RPMI8226 (cell line): ENCODE measurements around the gene RARG.

Experiments used
- DNase-seq: peaks from one replicate; pipeline ENCODE4 v3.0.0-alpha.2; 2015

Gene RARG

DNA sequence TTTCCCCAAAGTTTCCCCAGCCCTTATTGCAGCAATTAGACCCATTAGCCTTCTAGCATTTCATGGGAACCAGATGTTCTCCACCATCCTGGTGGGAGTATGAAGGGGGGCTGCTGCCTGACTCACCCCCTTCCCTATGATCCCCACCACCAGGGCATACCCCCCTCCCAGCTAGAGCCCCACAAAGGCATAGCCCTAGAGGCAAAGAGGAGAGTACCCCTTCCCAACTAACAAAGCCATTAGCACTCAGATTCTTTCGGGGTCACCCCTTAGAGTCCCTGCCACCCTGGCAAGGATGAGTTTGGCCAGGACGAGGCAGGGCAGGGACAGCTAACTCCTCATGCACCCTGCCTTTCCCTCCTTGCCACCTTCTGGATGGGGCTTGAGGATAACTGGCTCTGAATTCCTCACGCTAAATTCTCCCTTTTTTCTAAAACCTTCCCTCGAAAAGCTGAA lies 9.2 kb downstream of the RARG start:
- no peak for DNase-seq

DNA sequence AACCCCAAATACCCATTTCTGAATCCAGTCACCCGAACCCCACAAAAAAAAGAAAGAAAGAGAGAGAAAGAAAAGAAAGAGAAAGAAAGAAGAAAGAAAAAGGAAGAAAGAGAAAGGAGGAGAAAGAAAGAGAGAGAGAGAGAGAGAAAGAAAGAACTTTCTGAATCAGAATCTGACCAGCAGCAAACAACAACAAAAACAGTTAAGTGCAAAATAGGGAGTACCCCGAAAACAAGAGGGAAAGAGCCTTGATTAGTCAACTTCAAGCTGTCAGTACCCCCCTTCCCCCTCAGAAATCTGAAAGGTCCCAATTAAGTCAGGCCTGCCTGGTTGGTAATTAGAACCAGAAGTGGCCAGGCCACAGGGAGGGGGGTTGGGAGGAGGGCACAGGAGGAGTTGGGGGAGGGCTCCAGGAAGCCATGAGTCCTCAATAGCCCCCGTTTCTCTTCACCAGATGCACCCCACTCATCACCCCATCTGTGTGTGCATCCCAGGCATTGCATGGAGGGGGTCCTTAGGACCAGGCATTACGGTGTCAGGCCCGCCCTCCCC lies 9.8 kb downstream of the RARG start:
- DNase-seq: no peak

DNA sequence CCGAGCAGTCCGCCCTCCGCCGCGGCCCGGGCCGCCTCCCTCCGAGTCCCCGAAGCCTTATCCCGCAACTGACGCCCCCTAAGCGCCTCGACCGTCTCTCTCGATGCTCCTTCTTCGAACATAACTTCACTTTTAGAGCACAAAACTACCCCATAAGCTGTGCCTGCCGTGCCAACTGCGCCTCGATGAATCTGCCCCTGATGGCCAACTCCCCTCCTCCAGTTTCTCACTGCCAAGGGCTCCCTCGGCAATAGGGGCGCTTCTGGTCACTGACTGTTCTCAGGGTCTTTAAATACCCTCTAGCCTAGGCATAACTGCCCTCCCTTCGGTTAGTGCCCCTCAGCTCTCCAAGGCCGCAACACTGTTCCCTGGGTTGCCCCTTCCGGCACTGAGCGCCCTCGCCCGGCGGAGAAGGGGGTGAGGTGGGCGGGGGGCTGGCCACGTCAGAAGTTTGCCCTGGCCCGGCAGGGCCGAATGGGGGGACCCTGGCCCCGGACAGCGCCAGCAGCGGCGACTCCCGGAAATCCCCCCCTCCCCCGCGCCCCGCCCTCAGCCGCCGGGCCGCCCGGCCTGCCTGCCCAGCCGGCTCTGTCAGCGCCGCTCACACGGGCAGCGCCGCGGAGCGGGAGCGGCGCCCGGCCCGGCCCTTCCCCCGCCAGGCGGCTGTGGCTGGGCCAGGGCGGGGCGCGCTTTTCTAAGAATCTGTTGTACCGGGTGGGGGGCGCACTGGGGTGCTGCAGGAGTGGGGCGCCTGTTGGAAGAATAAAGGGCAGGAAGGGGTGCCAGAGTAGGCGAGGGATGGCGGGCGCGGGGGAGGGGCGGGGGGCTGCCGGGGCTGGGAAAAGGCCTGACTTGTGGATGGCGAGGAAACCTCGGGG lies 10.6 kb downstream of the RARG start:
- DNase-seq: peak; percentile 70

DNA sequence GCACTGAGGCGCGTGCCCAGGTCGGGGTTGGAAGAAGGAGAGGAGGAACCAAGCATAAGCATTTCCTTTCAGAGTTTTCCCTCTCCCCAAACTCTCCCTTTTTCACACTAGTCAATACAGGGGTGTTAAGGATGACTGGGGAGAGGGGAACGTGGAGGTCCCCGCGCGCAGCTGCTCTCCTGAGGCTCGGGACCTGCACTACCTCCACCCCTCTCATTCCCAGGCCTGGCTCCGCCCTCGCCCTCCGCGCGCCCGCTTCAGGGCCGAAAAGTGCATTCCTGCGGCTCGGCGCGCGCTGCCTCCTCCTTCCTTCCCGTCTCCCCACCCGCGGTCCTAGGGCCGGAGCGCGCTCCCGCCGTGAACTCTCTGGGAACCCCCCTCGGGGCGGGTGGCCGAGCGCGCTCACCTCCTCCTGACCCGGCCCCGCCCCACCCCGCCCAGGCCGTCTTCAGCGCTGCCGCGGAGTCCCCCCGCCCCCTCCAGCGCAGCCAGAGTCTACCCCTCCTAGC lies 11.3 kb downstream of the RARG start:
- peak; percentile 98 for DNase-seq

DNA sequence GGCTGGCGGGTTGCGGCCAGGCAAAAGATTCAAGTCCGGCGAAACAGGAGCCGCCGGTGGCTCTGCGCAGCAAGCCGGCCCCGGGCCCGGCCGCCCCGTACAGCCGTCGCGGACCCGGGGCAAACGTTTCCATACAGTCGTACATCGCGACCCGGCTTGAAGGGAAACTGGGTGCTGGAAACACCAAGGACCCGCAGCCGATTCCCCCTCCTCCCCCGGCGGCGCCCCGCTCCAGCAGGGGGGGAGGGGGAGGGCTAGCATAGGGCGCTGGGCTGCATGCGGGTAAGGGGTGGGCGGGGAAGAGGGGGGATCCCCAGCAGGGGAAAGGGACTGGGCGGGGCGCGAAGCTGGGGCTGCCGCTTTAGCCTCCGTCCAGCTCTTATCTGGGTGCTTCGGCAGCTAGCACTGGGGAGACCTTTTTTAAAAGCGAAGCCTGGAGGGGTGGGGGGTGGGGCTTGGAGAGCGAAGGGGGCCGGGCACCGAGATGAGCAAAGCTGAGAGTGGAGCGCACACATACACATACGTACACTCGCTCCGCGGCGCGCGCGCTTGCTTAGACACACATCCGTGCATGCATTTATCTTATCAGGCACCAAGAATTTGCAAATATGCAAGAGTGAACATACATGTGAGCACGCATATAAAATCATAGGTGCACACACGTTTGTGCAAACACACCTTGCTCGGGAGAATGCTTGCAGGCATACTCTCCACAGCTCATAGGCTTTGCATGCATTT lies 11.9 kb downstream of the RARG start:
- peak; percentile 86 for DNase-seq

DNA sequence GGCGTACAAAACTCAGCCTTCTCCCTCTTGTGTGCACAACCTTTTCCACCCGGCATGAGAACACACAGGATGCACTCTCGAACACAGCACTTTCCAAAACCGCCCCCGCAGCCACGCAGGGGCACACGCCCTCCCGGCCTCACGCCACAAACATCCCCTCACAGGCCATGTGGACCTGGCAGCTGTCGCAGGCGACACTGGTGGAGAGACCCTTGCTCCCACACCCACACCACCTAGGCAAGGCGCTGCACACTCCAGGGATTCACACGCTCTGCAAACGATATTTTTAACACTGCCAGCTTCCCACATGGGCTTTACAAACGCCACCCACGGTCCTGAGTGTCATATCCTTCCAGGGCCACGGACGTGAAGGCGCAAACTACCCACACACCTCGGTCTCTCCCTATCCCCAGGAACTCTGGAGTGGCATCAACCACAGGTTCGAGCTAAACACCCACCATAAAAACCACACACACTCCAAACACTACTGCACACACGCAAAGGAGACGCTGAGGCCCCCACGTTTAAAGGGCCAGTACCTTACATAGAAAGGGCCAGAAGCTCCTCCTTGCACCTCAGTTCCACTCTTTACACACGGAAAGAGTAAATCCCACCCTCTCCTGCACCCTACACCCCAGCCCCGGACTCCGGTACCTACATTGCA lies 12.6 kb downstream of the RARG start:
- no peak for DNase-seq

DNA sequence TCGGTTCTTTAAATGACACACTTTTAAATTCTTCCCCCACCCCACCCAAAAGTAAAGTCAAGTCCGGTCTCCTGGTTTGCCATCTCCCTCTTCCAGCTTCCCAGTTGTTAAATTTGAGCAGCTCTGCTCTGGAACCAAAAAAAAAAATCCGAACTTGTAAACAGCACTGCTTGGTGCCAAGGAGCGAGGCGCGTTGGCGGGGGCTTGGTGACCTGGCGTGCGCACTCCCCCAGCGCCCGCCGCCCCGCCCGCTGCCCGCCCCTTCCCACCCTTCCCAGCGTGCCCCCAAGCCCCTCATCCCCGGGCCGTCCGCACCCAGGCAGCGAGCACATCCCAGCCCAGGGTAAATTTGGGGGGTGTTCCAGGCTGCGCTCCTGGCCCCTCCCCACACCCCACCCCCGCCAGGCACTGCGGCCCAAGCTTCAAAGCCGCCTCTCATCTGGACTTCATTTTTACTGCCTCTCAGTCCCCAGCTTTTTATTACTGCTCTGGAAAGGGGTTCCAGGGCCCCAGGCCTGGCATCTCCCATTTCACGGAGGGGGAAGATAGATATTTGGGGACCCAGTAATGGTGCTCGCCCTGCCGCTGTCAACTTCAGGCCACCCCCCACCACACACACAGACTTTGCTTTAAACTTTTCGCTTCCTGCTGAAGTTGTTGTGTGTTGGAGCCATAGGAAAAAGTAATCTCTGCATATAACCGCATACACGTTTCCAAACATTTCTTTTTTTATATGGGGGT lies 13.3 kb downstream of the RARG start:
- DNase-seq: no peak

DNA sequence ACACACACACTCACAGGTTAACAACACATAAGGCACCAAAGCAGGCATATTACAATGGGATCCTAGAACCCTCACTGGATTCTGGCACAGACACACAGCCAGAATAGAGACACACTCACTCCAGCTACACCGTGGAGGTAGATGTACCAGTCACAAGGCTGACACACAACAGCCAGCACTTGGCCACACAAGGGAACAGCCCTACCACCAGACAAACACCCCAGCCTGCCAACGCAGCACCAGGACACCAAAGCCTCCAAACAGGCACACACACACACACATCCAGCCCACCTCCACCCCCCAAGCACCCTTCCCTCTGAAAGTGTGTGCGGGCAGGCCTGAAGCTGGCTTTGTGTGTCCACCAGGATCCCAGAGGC lies 14.1 kb downstream of the RARG start:
- DNase-seq: no peak

DNA sequence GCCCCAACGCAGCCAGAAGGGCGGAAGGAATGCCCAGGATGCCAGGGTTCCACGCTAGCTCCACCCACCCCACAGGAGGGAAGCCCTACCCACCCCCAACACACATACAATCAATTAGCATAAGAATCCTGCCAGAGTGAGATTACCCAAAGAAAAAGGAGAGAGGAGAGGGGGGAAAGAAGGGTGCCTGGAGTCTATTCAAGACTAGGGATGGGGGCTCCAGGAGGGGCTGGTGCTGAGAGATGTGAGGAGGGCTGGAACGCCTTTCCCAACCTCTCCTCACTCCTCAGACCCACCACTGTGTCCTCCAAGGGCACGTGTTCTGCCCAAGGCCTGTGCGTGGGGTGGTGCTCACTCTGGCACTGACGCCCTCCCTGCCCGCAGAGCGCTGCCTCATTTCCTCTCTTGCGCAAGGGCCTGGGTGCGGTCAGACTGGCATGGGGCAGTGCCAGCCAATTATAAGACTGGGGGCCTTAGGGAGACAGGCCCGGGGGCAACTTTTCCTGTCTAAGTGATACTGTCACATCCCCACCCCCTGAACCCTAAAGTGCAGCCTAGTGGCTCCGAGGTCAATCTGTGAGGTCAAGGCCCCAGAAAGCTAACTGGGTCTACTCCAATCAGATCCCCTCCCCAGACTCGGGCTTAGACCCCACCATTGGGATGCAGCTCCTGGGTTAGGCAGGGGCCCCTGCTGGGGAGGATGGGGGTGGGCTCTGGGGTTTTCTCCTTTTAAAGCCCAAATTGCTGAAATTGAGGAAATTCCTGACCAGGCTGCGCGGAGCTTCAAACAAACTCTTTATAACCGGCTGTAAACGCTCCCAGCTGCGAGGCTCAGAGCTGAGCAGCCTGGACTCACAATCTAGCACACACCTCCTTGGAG lies 14.7 kb downstream of the RARG start:
- no peak for DNase-seq

DNA sequence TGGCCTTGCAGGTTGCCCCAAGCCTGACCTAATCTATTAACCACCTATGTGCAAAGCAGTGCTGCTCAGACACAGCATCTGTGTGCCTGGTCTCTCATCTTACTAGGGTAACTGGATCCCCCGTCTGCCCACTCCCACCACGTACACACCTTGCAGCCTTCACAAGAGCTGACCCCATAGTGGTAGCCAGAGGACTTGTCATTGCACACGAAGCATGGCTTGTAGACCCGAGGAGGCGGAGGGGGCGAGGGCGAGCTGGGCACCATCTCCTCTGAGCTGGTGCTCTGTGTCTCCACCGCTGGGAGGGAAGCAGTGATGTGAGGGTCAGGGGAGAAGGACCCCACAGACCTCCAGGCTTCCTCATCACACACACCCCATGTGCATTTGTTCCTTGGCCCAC lies 16.5 kb downstream of the RARG start:
- no peak for DNase-seq

DNA sequence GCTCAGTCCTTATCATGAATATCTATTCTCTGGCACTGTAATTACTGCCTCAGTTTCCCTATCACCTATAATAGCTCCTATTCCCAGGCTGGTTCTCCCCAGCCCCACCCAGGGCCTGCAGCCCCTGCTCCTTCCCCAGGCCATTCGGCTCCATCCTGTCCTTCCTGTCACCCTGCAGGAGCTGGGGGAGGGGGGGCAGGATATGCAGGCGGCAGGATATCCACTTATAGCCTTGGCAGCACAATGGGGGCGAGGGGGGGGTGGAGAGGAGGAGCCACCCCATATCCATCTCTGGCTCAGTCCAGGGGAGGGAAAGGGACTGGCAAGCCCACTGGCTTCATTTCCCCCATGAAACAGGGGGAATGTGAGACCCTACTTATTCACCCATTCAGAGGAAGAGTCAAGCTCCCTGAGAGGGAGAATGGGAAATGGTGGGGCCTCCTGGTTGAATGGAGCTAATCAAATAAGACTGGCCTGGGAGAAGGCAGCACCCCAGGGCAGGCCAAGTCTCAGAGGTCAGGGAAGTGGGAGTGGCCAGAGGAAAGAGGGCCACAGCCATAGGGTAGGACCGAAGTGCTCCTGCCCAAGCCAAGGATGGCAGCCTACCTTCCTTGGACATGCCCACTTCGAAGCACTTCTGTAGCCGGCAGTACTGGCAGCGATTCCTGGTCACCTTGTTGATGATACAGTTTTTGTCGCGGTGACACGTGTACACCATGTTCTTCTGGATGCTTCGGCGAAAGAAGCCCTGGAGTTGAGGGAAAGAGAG lies 17.1 kb downstream of the RARG start:
- no peak for DNase-seq

DNA sequence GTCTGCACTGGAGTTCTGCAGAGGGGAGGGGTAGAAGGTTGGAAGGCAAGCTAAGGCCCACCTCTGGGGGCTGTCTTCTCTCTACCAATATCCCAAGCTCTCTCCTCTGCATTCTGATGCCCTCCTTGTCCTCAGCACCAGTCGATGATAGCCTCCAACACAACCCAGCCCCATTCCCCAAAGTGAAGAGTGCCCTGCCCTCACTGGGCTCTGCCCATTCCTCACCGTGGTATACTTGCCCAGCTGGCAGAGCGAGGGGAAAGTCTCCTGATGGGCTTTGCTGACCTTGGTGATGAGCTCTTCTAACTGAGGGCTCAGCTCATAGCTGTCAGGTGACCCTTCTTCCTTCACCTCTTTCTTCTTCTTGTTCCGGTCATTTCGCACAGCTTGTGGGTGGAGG lies 17.8 kb downstream of the RARG start:
- DNase-seq: no peak

DNA sequence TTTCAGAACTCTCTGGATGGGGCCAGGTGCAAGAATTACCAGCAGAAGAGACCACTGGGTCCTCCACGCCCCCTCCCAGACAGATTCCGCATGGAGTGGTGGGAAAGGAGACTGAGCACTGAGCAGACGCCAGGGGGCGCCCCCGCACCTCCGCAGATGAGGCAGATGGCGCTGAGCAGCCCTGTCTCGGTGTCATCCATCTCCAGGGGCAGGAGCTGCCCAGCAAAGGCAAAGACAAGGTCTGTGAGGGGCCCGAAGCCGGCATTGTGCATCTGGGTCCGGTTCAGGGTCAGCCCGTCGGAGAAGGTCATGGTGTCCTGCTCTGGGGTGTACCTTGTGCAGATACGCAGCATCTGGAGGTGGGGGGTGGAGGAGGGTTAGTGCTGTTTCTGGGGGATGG lies 18.7 kb downstream of the RARG start:
- DNase-seq: peak; percentile 83

DNA sequence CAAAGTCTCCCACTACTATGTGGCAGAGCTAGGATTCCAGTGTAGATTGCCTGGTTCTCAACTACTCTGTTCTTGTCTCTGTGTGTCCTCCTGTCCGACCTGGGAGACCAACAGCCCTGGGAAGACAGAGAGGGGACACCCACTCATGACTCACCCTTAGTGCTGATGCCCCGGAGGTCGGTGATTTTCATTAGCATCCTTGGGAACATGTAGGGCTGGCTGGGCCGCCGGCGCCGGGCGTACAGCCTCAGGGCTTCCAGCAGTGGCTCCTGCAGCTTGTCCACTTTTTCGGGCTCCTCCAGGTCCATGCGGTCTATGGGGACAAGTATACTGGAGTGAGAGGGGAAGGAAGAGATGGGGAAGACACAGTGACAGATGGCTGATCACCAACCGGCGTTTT lies 19.1 kb downstream of the RARG start:
- DNase-seq: no peak

DNA sequence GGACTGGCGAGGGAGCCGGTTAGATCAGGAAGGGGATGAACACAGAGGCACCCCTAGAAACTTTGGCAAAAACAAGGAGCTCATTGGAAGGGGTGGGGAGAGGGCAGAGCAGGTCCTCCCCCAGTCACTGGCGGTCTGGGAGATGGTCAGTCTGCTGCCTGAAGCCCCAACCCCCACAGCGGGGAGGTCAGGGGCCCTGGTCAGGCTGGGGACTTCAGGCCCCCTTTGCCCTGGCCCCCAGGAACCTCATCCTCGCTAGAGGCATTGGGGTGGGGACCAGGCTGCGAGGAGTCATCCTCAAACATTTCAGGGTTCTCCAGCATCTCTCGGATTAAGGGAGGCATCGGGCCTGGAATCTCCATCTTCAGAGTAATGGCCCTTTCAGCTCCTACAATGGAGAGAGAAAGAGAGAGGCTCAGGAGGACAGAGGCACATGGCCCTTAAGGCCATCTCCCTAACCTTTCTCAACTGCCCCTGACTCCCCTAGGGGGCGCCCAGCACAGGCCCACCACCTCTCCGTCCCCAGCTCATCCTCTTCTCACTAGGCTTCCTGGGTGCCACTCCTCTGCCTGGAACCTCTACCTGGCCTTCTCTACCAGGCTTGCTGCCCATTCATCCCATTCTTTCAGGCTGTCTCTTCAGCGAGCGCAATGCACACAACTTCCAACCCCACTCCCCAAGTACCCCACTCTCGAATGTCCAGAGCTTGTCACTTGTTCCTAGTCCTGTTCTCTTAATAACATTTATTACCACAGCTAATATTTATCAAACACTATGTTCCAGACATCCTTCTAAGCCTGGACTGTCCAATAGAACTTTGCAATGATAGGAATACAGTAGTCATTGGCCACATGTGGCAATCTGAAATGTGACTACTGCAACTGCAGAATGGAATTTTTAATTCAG lies 20.3 kb downstream of the RARG start:
- DNase-seq: peak; percentile 44

DNA sequence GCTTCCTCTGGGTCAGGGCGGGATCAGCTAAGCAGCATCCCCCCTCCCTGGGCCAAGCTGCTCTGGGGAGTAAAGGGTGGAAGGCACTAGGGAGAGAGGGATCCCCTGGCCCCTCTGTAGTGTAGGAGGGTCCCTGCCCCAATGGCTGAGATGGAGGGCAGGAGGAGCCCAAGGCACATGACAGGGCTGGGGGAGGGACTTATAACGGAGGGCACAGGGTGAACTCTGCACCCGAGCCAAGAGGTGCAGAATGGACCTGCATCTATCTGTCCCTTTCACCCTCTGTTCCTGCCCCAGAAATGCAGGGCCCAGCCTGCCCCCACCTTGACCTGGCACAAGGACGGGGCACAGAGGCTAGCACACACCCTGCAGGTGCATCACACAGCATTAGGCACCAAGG lies 21.2 kb downstream of the RARG start:
- no peak for DNase-seq

DNA sequence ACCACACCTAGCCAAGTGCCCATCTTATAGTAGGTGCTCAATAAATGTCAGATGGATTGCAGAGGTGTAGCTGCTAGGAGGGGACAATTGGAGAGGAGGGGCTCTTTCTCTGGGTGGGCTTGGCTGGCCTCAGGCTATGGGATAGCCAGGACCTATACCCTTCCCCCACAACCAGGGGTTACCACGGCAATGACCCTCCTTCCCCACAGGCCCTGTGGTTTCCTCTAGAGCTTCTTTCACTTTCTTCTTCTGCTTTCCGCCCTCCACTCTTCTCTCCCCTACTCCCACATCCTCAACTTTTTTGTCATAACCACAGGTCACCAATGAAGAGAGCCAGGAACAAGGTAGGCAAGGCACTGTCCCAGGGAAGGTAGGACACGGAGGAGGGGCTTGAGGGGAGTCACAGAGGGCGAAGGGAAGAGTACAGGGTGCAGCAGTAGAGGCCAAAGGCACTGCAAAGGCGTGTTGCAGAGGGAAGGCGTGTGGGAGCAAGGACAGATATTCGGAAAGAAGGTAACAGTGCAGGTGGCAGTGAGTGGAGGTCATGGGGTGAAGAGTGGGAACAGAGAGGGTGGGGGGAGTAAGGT lies 23.0 kb downstream of the RARG start:
- DNase-seq: peak; percentile 72

DNA sequence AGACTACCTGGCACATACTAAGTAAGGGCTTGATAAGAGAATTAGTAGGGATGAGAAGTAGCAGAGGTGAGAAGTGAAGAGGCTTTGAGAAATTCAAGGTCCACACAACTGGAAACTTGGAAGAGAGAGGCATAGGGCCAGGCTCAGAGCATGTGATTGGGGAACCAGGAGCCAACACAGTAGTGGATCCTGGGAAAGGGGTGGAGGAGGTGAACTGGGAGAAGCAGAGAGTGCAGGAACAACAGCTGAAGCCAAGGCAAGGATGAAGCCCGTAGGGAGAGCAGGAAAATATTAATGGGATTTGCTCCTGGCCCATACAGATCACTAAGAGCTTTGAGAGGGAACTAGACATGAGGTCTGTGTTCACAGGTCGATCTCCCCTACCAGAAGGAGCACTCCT lies 23.6 kb downstream of the RARG start:
- DNase-seq: no peak

DNA sequence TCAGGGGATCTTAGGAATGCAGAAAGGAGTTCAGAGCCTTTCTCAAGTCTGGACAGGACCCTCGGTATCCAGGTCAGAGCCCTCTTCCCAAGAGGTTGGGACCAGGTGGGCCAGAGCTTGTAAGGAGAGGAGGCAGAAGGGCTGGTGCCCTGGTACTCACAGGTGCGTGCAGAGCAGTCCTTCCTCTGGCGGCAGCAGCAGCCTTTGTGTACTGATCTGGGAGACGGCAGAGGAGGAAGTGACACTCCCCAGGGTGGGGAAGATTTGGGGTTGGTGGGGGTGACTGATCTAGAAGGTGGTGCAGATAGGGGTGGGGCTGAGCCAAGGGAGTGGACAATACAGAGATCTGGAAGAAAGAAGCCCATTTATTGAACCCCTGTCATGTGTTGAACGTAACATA lies 25.0 kb downstream of the RARG start, which contains the start of gene ITGB7:
TSS of gene ITGB7 (minus strand) at position 210 of the 400 bp plus-strand sequence. CDS start 6,808 bp downstream, outside the sequence.
- peak; percentile 91 for DNase-seq
